Ishikawa (cell line): ENCODE data around the gene CHN2.

Source experiments
- TAF1 ChIP-seq: IDR thresholded peaks from 2 replicates; pipeline ENCODE4 v1.6.1; 2012; ENCODE audit warnings: low read depth, mild to moderate bottlenecking
- TF ChIP-seq, protein P1 (sequence below): IDR thresholded peaks from 2 replicates; pipeline ENCODE4 v1.6.1; 2012; ENCODE audit warnings: low read depth, mild to moderate bottlenecking
- TF ChIP-seq, protein P2 (sequence below): IDR thresholded peaks from 2 replicates; pipeline ENCODE4 v1.6.1; 2012

DNA sequence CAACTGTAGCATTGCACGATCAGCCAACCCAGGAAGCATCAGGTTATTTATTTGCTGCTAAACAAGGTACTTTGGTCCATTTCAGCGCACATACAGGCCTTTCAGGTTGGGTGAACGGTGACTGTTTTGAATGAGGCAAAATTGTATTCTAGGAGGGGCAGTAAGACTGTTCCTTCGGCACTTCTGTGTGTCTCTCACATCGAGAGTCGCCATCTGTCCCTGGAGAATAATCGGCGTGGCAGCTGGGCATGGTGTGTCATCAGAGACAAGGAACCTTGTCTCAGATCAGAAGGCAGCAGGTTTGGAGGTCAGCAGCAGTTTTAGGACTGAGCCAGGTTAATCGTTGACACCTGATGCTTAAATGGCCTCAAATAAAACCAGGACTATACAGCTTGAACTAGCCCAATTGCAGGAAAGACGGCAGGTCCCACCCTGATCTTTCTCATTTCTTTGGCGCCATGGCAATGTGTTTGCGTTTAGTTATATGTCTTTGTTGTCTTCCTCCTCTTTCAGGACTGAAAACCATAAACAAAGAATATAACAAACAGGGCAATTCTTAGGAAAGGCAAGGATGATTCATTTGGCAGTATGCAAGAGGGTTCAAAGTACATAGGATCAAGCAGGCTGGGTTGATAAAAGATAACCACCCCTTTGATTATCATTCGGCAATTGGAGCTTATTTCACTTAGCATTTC lies 277.0 kb downstream of the CHN2 start:
- TF ChIP-seq TAF1, result no peak
- TF ChIP-seq, protein P1, sequence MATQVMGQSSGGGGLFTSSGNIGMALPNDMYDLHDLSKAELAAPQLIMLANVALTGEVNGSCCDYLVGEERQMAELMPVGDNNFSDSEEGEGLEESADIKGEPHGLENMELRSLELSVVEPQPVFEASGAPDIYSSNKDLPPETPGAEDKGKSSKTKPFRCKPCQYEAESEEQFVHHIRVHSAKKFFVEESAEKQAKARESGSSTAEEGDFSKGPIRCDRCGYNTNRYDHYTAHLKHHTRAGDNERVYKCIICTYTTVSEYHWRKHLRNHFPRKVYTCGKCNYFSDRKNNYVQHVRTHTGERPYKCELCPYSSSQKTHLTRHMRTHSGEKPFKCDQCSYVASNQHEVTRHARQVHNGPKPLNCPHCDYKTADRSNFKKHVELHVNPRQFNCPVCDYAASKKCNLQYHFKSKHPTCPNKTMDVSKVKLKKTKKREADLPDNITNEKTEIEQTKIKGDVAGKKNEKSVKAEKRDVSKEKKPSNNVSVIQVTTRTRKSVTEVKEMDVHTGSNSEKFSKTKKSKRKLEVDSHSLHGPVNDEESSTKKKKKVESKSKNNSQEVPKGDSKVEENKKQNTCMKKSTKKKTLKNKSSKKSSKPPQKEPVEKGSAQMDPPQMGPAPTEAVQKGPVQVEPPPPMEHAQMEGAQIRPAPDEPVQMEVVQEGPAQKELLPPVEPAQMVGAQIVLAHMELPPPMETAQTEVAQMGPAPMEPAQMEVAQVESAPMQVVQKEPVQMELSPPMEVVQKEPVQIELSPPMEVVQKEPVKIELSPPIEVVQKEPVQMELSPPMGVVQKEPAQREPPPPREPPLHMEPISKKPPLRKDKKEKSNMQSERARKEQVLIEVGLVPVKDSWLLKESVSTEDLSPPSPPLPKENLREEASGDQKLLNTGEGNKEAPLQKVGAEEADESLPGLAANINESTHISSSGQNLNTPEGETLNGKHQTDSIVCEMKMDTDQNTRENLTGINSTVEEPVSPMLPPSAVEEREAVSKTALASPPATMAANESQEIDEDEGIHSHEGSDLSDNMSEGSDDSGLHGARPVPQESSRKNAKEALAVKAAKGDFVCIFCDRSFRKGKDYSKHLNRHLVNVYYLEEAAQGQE, result no peak
- TF ChIP-seq, protein P2, sequence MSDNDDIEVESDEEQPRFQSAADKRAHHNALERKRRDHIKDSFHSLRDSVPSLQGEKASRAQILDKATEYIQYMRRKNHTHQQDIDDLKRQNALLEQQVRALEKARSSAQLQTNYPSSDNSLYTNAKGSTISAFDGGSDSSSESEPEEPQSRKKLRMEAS, result no peak
